D721Med (cell line): Measurements from ENCODE around the gene BBX.

Experiments
- DNase-seq: peaks from one replicate; pipeline ENCODE4 v3.0.0; 2011; ENCODE audit warnings: low spot score; ENCODE audit not compliant: insufficient read length
- FAIRE-seq: peaks from 2 replicates; lab custom pipeline; 2011; peaks lifted over from hg19 to GRCh38; lab: Jason Lieb, UNC
- CTCF ChIP-seq: IDR thresholded peaks from 2 replicates; pipeline ENCODE4 v1.5.1; 2012; ENCODE audit warnings: mild to moderate bottlenecking, control low read depth; ENCODE audit not compliant: insufficient read depth; ENCODE audit errors: missing control alignments

The BBX gene

GRCh38 chr3:107632576-107632975, 109.8 kb downstream of the BBX start:
- FAIRE-seq (no peak), DNase-seq (no peak)
- TF ChIP-seq CTCF: no peak

GRCh38 chr3:107633327-107634098, 110.8 kb downstream of the BBX start:
- FAIRE-seq: no peak
- DNase-seq: no peak
- TF ChIP-seq CTCF: no peak

- no peak for FAIRE-seq
- no peak for TF ChIP-seq CTCF
- no peak for DNase-seq
Measured at GRCh38 chr3:107634099-107634489, 111.3 kb downstream of the BBX start.

GRCh38 chr3:107637416-107638183, 114.8 kb downstream of the BBX start:
- no peak for TF ChIP-seq CTCF
- DNase-seq (no peak), FAIRE-seq (no peak)

GRCh38 chr3:107641572-107642307, 119.0 kb downstream of the BBX start:
- no peak for DNase-seq
- no peak for FAIRE-seq
- no peak for TF ChIP-seq CTCF

- DNase-seq (no peak), FAIRE-seq (no peak)
- TF ChIP-seq CTCF: peak; percentile 29
Measured at GRCh38 chr3:107643038-107643883, 120.5 kb downstream of the BBX start.
